Retinal pigment epithelial cell (primary cell): ENCODE results near the gene ENPP1.

ENCODE experiments used
- DNase-seq: peaks from one replicate; pipeline ENCODE4 v3.0.0-alpha.2; 2010; ENCODE audit warnings: low read depth
- H3K4me3 ChIP-seq: 2 replicates; pipeline ENCODE4 v1.5.1; 2011; ENCODE audit warnings: mild to moderate bottlenecking, low read length, control low read depth, moderate library complexity
- TF ChIP-seq, protein P1 (sequence below): conservative IDR thresholded peaks from 2 replicates; pipeline ENCODE4 v1.5.1; 2011; ENCODE audit warnings: low read depth, low read length, control low read depth, inconsistent platforms

Gene ENPP1

DNA sequence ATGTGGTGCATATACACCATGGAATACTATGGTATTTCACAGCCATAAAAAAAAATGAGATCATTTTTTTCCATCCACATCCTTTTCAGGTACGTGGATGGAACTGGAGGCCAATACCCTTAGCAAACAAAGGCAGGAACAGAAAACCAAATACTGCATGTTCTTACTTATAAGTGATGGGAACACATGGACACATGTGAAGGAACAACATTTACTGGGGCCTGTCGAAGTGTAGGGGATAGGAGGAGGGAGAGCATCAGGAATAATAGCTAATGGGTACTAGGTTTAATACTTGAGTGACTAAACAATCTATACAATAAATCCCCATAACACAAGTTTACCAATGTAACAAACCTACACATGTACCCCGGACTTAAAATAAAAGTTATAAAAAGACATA is 112.8 kb downstream of the ENPP1 start:
- TF ChIP-seq, protein P1, sequence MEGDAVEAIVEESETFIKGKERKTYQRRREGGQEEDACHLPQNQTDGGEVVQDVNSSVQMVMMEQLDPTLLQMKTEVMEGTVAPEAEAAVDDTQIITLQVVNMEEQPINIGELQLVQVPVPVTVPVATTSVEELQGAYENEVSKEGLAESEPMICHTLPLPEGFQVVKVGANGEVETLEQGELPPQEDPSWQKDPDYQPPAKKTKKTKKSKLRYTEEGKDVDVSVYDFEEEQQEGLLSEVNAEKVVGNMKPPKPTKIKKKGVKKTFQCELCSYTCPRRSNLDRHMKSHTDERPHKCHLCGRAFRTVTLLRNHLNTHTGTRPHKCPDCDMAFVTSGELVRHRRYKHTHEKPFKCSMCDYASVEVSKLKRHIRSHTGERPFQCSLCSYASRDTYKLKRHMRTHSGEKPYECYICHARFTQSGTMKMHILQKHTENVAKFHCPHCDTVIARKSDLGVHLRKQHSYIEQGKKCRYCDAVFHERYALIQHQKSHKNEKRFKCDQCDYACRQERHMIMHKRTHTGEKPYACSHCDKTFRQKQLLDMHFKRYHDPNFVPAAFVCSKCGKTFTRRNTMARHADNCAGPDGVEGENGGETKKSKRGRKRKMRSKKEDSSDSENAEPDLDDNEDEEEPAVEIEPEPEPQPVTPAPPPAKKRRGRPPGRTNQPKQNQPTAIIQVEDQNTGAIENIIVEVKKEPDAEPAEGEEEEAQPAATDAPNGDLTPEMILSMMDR = no peak
- no peak overlapping the region for H3K4me3 ChIP-seq
- DNase-seq = no peak

DNA sequence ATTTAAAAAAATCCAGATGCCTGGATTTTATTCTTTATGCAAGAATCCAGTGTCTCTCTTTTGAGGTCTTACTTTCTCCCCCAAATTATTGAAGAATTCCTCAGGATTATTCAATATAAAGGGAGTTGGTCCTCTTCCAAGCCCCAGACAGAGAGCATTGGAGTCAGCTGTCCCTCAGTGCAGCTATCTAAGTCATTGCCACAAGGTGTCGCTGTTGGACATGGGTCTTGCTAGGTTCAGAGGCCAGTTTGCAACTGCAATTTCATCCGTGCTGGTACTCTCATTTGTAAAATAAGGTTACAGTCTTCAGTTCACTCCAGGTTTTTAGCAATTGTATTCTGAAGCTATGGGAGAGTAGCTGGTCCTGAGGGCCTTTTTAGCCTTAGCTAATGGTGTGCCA is 115.5 kb downstream of the ENPP1 start:
- TF ChIP-seq, protein P1 = peak; percentile 69
- no peak overlapping the region for H3K4me3 ChIP-seq
- no peak for DNase-seq

DNA sequence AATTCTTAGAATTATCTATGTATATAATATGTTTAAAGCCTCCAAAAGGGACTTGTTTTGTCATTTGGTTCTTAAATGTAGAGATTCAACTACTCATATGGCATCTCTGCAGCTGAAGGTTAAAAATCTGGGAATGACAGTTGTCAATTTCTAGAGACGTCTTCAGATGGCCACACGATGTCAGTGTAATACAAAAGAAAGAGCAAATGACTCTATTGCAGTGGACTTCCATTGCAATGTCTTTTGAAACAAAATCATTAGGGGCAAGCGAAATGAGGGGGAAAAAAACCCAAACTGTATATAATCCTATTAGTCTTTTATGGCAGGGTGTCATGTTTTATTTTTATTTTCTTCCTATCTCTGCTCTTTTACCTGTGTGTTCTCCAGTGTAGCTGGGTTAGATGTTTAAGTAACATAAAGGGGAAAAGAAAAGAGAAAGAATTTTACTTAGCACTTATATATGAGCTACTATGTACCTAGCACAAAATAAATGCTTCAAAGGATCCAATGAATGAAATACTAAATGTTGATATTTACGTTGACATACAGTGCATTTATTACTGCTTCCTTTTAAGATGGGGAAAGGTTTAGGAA is 117.2 kb downstream of the ENPP1 start:
- TF ChIP-seq, protein P1 = peak; percentile 47
- peak; percentile 17 for DNase-seq
- H3K4me3 ChIP-seq = no peak overlapping the region

DNA sequence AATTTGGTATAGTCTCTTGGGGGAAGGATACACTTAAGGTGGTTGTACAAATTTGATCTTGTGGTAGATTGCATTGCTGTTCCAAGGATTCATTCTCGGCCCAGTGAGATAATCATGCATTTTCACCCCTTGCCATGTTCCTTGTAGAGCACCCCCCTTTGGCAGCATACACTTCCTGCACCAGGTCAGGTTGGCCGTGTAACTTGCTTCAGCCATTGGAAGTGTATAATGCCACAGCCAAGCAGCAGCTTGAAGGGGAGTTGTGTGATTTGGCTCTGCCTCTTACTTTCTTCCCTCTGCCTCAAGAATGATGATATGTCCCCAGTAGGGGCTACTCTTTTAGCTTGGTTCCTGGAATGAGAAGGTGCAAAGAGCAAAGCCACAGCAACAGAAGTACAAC is 121.4 kb downstream of the ENPP1 start:
- H3K4me3 ChIP-seq = no peak overlapping the region
- no peak for DNase-seq
- TF ChIP-seq, protein P1 = peak; percentile 16

DNA sequence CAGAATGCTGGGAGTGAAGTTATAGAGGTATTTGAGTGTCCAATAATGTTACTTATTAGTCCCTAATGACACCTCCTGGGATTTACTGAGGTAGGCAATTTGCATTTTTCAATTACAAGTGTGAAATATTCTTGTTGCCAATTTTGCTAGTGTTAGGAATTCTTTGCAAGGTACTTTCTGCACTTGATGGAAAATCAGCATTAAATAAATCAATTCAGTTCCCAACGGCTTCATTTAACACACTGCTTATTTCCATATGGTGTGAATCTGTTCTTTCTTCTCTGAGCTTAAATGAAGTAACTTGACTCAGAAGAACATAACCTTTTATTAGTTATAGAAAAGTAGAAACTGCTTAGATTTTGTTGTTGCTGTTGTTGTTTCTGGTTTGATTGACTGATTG is 122.2 kb downstream of the ENPP1 start:
- DNase-seq = no peak
- no peak overlapping the region for H3K4me3 ChIP-seq
- TF ChIP-seq, protein P1 = no peak

DNA sequence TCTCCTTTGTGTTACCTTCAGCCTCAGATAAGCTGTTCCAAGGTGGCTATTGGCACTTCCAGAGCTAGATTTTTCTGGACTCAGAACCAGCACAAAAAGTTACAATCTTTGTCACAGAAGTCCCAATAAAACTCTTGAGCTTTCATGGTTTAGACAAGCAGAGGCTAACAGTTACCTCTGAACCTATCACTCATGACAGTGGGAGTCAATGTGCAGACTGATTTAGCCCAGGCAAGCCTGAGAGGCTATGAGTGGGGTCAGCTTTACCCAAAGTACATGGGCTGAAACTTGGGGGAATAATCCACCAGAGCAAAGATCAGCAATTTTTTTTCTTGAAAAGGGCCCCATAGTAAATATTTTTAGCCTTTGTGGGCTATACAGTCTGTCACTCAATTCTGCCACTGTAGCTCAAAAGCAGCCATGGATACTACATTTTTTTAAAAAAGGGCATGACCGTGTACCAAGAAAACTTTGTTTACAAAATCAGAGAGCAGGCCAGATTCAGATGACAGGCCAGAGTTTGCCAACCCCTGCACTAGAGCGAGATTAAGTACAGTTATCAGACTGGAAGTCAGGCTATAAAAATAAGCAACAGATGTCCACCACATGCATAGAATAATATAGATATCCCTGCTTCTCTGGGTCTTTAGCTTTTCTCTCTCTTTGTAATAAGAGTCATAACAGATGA is 123.4 kb downstream of the ENPP1 start:
- TF ChIP-seq, protein P1 = no peak
- H3K4me3 ChIP-seq = no peak overlapping the region
- DNase-seq = no peak

DNA sequence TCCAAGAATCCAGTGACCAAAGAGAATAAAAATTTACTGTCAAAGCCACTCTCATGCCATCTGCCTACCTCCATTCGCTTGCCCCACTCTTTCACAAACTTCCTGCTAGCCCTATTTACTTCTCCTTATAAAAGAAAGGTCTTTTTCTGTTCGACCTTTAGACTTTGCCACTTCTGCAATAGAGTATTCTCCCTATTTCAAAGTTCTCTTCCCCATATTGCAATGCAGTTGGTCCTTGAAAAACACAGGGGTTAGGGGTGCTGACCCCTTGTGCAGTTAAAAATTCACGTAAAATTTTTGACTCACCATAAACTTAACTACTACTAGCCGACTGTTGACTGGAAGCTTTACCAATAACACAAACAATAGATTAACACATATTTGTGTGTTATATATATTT is 128.3 kb downstream of the ENPP1 start:
- no peak overlapping the region for H3K4me3 ChIP-seq
- DNase-seq = no peak
- TF ChIP-seq, protein P1 = no peak
